Stomach (tissue), 4 donors: Measurements from ENCODE around the gene COL4A1.

Experiments used
- CTCF ChIP-seq, 7 experiments: fragments of 450-650 bp in 4 of 7; fragments of 200-600 bp in 3 of 7; sonication (generic) in 3 of 7; IDR thresholded peaks; one replicate each; pipeline ENCODE4 v1.5.1; 2016 to 2019; ENCODE audit warnings: antibody characterized with exemption in 7 of 7, control low read depth in 2 of 7, mild to moderate bottlenecking in 1 of 7
- POLR2A ChIP-seq, 4 donors: fragments of 450-650 bp; IDR thresholded peaks; one replicate each; pipeline ENCODE4 v1.6.1; 2016; ENCODE audit warnings: antibody characterized with exemption in 4 of 4, control low read depth in 2 of 4, mild to moderate bottlenecking in 1 of 4, moderate library complexity in 1 of 4

DNA sequence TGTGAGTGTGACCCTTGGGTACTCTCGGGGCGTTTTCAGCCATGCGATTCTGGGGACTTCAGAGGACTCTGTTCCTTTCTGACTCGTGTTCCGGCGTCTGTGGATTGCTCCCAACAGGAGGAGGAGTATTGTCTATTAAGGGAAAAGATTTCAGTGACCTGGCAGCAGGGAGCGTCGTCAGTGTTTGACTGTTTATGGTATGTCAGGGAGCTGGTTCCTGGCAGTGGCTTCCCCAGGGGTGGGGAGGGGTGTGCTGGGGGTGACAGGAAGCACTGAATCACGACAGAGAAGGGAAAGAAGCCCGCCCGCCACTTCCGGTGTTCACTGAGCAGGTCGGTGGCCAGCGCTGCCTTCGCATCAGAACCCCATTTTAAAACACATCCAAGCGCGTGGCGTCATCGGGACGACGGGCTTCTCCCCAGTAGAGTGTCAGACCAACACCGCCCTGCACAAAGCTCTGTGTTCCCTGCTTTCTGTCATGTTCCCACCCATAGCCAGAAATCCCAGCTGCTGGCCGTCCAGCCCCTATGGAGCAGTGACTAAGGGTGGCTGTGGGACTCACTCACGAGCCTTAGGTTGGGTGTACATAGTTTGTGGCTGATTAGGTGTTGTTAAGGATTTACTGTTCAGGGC, 34.0 kb upstream of the COL4A1 start:
- TF ChIP-seq CTCF (IDR thresholded peaks at IDR 0.05): no peak
- peak in 1 of 4 donors; percentile 7 for TF ChIP-seq POLR2A (IDR thresholded peaks at IDR 0.05)
